Measurements from ENCODE around the gene IGF2R.

IGF2R gene

GRCh38 chr6:159984268-159984786 lies 15.4 kb downstream of the IGF2R start:
- H2AFZ ChIP-seq (ENCODE audit: low read depth, low read length) = no peak overlapping the region
- H3K9ac ChIP-seq (ENCODE audit: low read depth, low read length) = no peak overlapping the region
- ATAC-seq (ENCODE audit: insufficient read depth, low read depth) (no peak), DNase-seq (no peak)
- H3K4me1 ChIP-seq (ENCODE audit: insufficient read depth, low read length) = peaks cover 91% of the 10 kb centered on the region
- no peaks in the 10 kb centered on the region for H3K9me3 ChIP-seq (ENCODE audit: insufficient read depth, low read length, severe bottlenecking)
- TF ChIP-seq EZH2 (IDR thresholded peaks at IDR 0.05; ENCODE audit: borderline replicate concordance, low read depth, low read length, severe bottlenecking) (no peak), CTCF (IDR thresholded peaks at IDR 0.05; ENCODE audit: borderline replicate concordance, extremely low read depth, low read length, poor library complexity, severe bottlenecking) (no peak)
- H3K27ac ChIP-seq (ENCODE audit: low read length) = peak overlapping the region; percentile 80
- no peaks in the 10 kb centered on the region for H3K27me3 ChIP-seq (ENCODE audit: insufficient read depth, low read length, poor library complexity)
- peaks cover 66% of the 10 kb centered on the region for H4K20me1 ChIP-seq (ENCODE audit: insufficient read depth, low read length)
- no peak overlapping the region for H3K4me3 ChIP-seq (ENCODE audit: low read depth in 1 of 2, low read length in 2 of 2)
- H3K36me3 ChIP-seq (ENCODE audit: insufficient read depth, low read length) = peaks cover 10% of the 10 kb centered on the region; the same call in 1 of the 2 replicates
- H3K79me2 ChIP-seq (ENCODE audit: insufficient read depth, low read length) = peaks cover 100% of the 10 kb centered on the region
- H3K4me2 ChIP-seq (ENCODE audit: insufficient read depth, low read length) = peak overlapping the region; percentile 34; the same call in 1 of the 2 replicates

- DNase-seq (no peak), ATAC-seq (ENCODE audit: insufficient read depth, low read depth) (no peak)
- Histone ChIP-seq H3K27ac (ENCODE audit: low read length) (peak overlapping the region; percentile 51), H3K9me3 (ENCODE audit: insufficient read depth, low read length, severe bottlenecking) (no peaks in the 10 kb centered on the region), H3K9ac (ENCODE audit: low read depth, low read length) (no peak overlapping the region), H2AFZ (ENCODE audit: low read depth, low read length) (no peak overlapping the region), H3K4me1 (ENCODE audit: insufficient read depth, low read length) (peaks cover 86% of the 10 kb centered on the region), H3K79me2 (ENCODE audit: insufficient read depth, low read length) (peaks cover 100% of the 10 kb centered on the region), H4K20me1 (ENCODE audit: insufficient read depth, low read length) (peaks cover 70% of the 10 kb centered on the region), H3K4me2 (ENCODE audit: insufficient read depth, low read length) (no peak overlapping the region), H3K27me3 (ENCODE audit: insufficient read depth, low read length, poor library complexity) (no peaks in the 10 kb centered on the region), H3K4me3 (ENCODE audit: low read depth in 1 of 2, low read length in 2 of 2) (no peak overlapping the region), H3K36me3 (ENCODE audit: insufficient read depth, low read length) (peaks cover 10% of the 10 kb centered on the region; the same call in 1 of the 2 replicates)
- TF ChIP-seq EZH2 (IDR thresholded peaks at IDR 0.05; ENCODE audit: borderline replicate concordance, low read depth, low read length, severe bottlenecking) = no peak
- no peak for TF ChIP-seq CTCF (IDR thresholded peaks at IDR 0.05; ENCODE audit: borderline replicate concordance, extremely low read depth, low read length, poor library complexity, severe bottlenecking)
Measured at GRCh38 chr6:159985296-159985945, 16.5 kb downstream of the IGF2R start.

- ATAC-seq (ENCODE audit: insufficient read depth, low read depth) = peak; percentile 90
Measured at GRCh38 chr6:159988983-159989454, 20.1 kb downstream of the IGF2R start.

More at GRCh38 chr6:159988983-159989454, 20.1 kb downstream of the IGF2R start:
- H3K79me2 ChIP-seq (ENCODE audit: insufficient read depth, low read length) = peaks cover 100% of the 10 kb centered on the region
- no peaks in the 10 kb centered on the region for H3K9me3 ChIP-seq (ENCODE audit: insufficient read depth, low read length, severe bottlenecking)
- 0 out of 2 replicates have a peak overlapping the region, but pooled peaks have one; percentile 8 for H3K4me2 ChIP-seq (ENCODE audit: insufficient read depth, low read length)
- H2AFZ ChIP-seq (ENCODE audit: low read depth, low read length) = no peak overlapping the region
- peaks cover 59% of the 10 kb centered on the region for H3K4me1 ChIP-seq (ENCODE audit: insufficient read depth, low read length)
- peaks cover 42% of the 10 kb centered on the region for H3K36me3 ChIP-seq (ENCODE audit: insufficient read depth, low read length)
- H3K27me3 ChIP-seq (ENCODE audit: insufficient read depth, low read length, poor library complexity) = no peaks in the 10 kb centered on the region
- peak; percentile 70 for DNase-seq
- H3K27ac ChIP-seq (ENCODE audit: low read length) = peak overlapping the region; percentile 58
- H3K9ac ChIP-seq (ENCODE audit: low read depth, low read length) = no peak overlapping the region
- no peak overlapping the region for H3K4me3 ChIP-seq (ENCODE audit: low read depth in 1 of 2, low read length in 2 of 2)
- peaks cover 53% of the 10 kb centered on the region for H4K20me1 ChIP-seq (ENCODE audit: insufficient read depth, low read length)
- TF ChIP-seq CTCF (IDR thresholded peaks at IDR 0.05; ENCODE audit: borderline replicate concordance, extremely low read depth, low read length, poor library complexity, severe bottlenecking) (no peak), EZH2 (IDR thresholded peaks at IDR 0.05; ENCODE audit: borderline replicate concordance, low read depth, low read length, severe bottlenecking) (no peak)
